ENCODE measurements around the gene TMEM255B. TPM values are rescaled to one million over a fixed set of nuclear protein-coding genes. Genes with fewer than 3 reads are reported as not detected.

TMEM255B gene
- 10 to 100 TPM in 3 of 6 donors, 1 to 10 TPM in 3; 1.4 to 39.0 (median 13.8) TPM for total RNA-seq

DNA sequence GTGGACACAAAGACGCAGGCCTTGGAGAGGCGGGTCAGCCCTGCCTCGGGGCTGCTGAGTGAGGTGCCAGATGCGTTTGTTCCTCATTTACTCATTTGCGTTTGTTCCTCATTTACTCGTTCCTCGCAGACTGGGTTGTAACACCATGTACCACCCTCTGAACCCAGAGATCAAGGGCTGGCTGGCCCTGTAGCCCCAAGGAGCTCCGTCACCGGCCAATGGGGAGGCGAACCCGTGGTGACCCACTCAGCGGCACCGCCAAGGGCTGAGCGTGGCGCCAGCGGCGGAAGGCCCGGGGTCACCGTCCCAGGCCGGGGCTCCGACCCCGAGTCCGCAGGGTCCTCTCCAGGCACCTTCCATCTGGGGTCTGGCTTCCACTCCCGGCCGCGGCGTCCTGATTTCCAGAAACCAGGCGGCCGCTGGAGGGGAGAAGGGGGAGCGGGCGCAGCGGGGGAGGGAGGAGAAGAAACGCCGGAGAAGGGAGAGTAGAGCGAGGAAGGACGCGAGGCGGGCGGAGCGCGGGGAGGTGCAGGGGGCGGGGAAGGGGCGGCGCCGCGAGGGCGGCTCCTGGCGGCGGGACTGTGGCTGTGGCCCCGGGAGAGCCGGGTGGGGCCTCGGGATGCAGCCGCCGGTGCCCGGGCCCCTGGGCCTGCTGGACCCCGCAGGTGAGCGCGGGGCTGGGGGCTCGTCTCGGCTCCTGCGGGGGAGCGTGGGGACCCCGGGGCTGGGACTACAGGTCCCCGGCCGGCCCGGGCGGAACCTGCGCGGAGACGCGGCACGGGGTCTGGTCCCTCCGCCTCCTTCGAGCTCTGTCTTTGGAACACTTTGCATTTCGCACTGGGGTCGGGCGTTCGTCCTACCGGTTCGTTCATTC is at the start of gene TMEM255B:
TMEM255B (plus strand) TSS at position 576 of the 874 bp plus-strand sequence; CDS start at position 620, 44 bp downstream.
- DNase-seq, result peak; percentile 88 to 98
- Histone ChIP-seq H3K9me3 (no peaks in the 10 kb centered on the region), H3K4me1 (peaks cover 8 to 18% (median 13%) of the 10 kb centered on the region in 4 donors), H3K4me3 (peak within 1 kb of the TSS; percentile 75 to 88 (median 80)), H3K27ac (peak within 1 kb of the TSS; percentile 80 to 92 (median 90)), H3K36me3 (no peaks in the 10 kb centered on the region), H3K27me3 (no peaks in the 10 kb centered on the region)
- peak; percentile 93 to 98 for ATAC-seq (ENCODE audit: low FRiP score in 2 of 2)
- 2 to 3% methylated on average over 46 to 73 of the region's 80 CpGs for WGBS, 2 donors
- TF ChIP-seq, protein P1, sequence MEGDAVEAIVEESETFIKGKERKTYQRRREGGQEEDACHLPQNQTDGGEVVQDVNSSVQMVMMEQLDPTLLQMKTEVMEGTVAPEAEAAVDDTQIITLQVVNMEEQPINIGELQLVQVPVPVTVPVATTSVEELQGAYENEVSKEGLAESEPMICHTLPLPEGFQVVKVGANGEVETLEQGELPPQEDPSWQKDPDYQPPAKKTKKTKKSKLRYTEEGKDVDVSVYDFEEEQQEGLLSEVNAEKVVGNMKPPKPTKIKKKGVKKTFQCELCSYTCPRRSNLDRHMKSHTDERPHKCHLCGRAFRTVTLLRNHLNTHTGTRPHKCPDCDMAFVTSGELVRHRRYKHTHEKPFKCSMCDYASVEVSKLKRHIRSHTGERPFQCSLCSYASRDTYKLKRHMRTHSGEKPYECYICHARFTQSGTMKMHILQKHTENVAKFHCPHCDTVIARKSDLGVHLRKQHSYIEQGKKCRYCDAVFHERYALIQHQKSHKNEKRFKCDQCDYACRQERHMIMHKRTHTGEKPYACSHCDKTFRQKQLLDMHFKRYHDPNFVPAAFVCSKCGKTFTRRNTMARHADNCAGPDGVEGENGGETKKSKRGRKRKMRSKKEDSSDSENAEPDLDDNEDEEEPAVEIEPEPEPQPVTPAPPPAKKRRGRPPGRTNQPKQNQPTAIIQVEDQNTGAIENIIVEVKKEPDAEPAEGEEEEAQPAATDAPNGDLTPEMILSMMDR (IDR thresholded peaks at IDR 0.05), result peak in 5 of 6 experiments; percentile 31 to 58 (median 42)
- TF ChIP-seq EP300 (IDR thresholded peaks at IDR 0.05) (no peak), POLR2A (IDR thresholded peaks at IDR 0.05) (peak in 3 of 4 donors; percentile 3 to 63 (median 29)), POLR2AphosphoS5 (IDR thresholded peaks at IDR 0.05) (peak in 1 of 2 donors; percentile 19)

DNA sequence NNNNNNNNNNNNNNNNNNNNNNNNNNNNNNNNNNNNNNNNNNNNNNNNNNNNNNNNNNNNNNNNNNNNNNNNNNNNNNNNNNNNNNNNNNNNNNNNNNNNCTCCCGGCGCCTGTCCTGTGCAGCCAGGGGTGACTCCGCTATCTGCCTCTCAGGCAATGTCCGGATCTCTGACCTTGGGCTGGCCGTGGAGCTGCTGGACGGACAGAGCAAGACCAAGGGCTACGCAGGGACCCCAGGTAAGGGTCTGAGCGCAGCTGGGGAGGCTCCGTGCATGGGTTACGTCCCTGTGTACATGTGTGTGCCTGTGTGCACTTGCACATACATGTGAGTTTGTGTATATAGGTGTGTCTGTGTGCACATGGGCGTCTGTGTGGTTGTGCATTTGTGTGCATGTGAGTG is 36.1 kb upstream of the TMEM255B start:
- no peak for DNase-seq
- Histone ChIP-seq H3K4me1 (peaks cover 0 to 9% (median 6%) of the 10 kb centered on the region in 4 donors), H3K27ac (no peak overlapping the region), H3K9me3 (no peaks in the 10 kb centered on the region), H3K27me3 (no peaks in the 10 kb centered on the region), H3K36me3 (no peaks in the 10 kb centered on the region), H3K4me3 (no peak overlapping the region)
- WGBS, 2 donors, result 85% methylated on average over 9 of the region's 11 CpGs; no CpG with 5 or more reads in 1 of the 2 donors
- no peak for ATAC-seq (ENCODE audit: low FRiP score in 2 of 2)
- TF ChIP-seq POLR2A (IDR thresholded peaks at IDR 0.05), result no peak
- TF ChIP-seq EP300 (IDR thresholded peaks at IDR 0.05), result no peak
- TF ChIP-seq, protein P1 (IDR thresholded peaks at IDR 0.05), result no peak
- no peak for TF ChIP-seq POLR2AphosphoS5 (IDR thresholded peaks at IDR 0.05)

DNA sequence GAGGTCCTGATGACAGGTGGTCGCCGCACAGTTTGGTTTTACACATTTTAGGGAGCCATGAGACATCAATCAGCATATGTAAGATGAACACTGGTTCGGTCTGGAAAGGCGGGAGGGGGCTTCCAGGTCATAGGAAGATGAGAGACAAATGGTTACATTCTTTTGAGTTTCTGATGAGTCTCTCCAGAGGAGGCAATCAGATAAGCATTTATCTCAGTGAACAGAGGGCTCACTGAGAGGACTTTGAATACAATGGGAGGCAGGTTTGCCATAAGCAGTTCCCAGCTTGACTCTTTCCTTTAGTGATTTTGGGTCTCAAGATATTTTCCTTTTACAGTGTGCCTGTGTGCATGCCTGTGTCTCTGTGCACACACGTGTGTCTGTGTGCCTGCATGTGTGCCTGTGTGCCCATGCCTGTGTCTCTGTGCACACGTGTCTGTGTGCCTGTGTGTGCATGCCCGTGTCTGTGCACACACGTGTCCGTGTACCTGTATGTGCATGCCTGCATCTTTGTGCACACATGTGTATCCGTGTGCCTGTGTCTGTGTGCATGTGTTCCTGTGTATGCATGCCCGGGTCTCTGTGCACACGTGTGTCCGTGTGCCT is 35.5 kb upstream of the TMEM255B start:
- 78 to 81% methylated on average over 13 of the region's 13 CpGs for WGBS, 2 donors

DNA sequence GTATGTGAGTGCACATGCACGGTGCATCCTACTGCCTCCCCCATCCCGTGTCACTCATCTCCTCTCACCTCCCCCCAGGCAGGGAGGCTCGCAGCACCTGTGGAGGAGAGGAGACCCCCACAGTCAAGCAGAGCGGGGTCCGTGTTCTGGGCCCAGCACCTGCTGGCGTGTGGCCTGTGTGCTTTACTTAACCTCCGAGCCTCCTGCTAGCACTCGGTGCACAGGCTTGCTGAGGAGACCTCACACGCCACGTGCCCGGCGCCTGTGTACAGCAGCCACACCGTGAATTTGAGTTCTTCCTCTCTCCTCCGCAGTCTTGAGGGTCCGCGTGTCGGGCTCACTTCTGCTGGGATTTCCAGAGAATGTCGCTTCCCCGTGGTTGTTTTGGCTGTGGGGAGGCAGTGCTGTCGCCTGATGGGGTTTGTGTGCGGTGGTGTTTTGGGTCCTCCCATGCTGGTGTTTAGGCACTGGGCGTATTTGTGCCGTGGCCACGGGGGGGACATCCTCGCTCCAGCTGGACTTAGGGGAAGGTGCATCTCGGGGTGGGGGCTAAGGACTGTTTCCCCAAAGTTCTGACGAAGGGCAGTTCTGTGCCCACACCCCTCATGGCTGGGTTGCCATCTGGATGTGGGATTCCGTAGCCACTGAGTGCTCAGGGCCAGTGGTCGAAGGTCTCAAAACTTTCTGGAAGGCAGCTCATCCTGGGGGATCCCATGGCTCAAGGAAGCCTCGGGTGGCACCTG is 34.8 kb upstream of the TMEM255B start:
- DNase-seq (no peak), ATAC-seq (ENCODE audit: low FRiP score in 2 of 2) (peak; percentile 13 to 69)
- H3K27ac ChIP-seq, result peak overlapping the region in 3 of 4 donors; percentile 33 to 70 (median 50)
- H3K36me3 ChIP-seq, result no peaks in the 10 kb centered on the region
- H3K4me1 ChIP-seq, result peaks cover 0 to 9% (median 6%) of the 10 kb centered on the region in 4 donors
- peak overlapping the region in 3 of 4 donors; percentile 37 to 60 (median 48) for H3K4me3 ChIP-seq
- TF ChIP-seq POLR2AphosphoS5 (IDR thresholded peaks at IDR 0.05) (no peak), EP300 (IDR thresholded peaks at IDR 0.05) (no peak), POLR2A (IDR thresholded peaks at IDR 0.05) (no peak)
- TF ChIP-seq, protein P1 (IDR thresholded peaks at IDR 0.05), result no peak
- H3K27me3 ChIP-seq, result peaks cover 0 to under 1% (median 0%) of the 10 kb centered on the region in 4 donors
- 79 to 89% methylated on average over 21 to 29 of the region's 30 CpGs for WGBS, 2 donors
- H3K9me3 ChIP-seq, result no peaks in the 10 kb centered on the region

More for the DNA sequence above, 35.5 kb upstream of the TMEM255B start:
- no peak for TF ChIP-seq POLR2AphosphoS5 (IDR thresholded peaks at IDR 0.05)
- TF ChIP-seq EP300 (IDR thresholded peaks at IDR 0.05), result no peak
- TF ChIP-seq POLR2A (IDR thresholded peaks at IDR 0.05), result no peak
- TF ChIP-seq, protein P1 (IDR thresholded peaks at IDR 0.05), result no peak
- ATAC-seq (ENCODE audit: low FRiP score in 2 of 2) (peak in 1 of 2 donors; percentile 58), DNase-seq (no peak)
- Histone ChIP-seq H3K4me3 (no peak overlapping the region), H3K27ac (no peak overlapping the region), H3K27me3 (no peaks in the 10 kb centered on the region), H3K36me3 (no peaks in the 10 kb centered on the region), H3K9me3 (no peaks in the 10 kb centered on the region), H3K4me1 (peaks cover 0 to 9% (median 6%) of the 10 kb centered on the region in 4 donors)

Data from upper lobe of left lung (tissue), 6 donors.